WTC11 (cell line): Measurements from ENCODE around the gene RASSF4. TPM values are rescaled to one million over a fixed set of nuclear protein-coding genes. Genes with fewer than 3 reads are reported as not detected.
A peak's percentile ranks its signal among the peaks of the same experiment; 100 is the strongest.

Source experiments
- ATAC-seq: fragments of 200-7000 bp; cut with Tn5 transposase; 2 replicates; pipeline ENCODE4 v1.10.0; 2021; ENCODE audit warnings: mild to moderate bottlenecking, moderate library complexity
- CTCF ChIA-PET: fragments of 300-600 bp; sonication (Branson Sonifier 250); formaldehyde crosslinking; loops from one replicate; lab custom pipeline; 2021; ENCODE audit warnings: antibody characterized with exemption; lab: Charles Lee
- POLR2A ChIA-PET: fragments of 350-600 bp; sonication (Branson Sonifier 250); formaldehyde crosslinking; loops from one replicate; lab custom pipeline; 2021; ENCODE audit warnings: antibody characterized with exemption; lab: Charles Lee
- DNase-seq: peaks from one replicate; pipeline ENCODE4 v3.0.0; 2021; ENCODE audit warnings: low spot score
- H3K27ac Mint-ChIP-seq: 2 replicates; pipeline ENCODE4 v1.8.0; 2021; ENCODE audit warnings: mixed read lengths
- H3K27me3 Mint-ChIP-seq: 2 replicates; pipeline ENCODE4 v1.8.0; 2021; ENCODE audit warnings: low read depth, mild to moderate bottlenecking, moderate library complexity, mixed read lengths
- H3K36me3 Mint-ChIP-seq: 2 replicates; pipeline ENCODE4 v1.8.0; 2021; ENCODE audit warnings: mixed read lengths
- H3K4me1 Mint-ChIP-seq: 2 replicates; pipeline ENCODE4 v1.8.0; 2022; ENCODE audit warnings: mixed read lengths
- H3K4me3 Mint-ChIP-seq: 2 replicates; pipeline ENCODE4 v1.8.0; 2021; ENCODE audit warnings: mild to moderate bottlenecking, moderate library complexity, mixed read lengths
- H3K9me3 Mint-ChIP-seq: 2 replicates; pipeline ENCODE4 v1.8.0; 2021; ENCODE audit warnings: mixed read lengths
- ATF3 ChIP-seq: sonication (generic); formaldehyde crosslinking; conservative IDR thresholded peaks from 2 replicates; pipeline ENCODE4 v1.8.1; 2022; ENCODE audit warnings: mild to moderate bottlenecking, missing genetic modification reagents
- CREM ChIP-seq: sonication (generic); formaldehyde crosslinking; IDR thresholded peaks from 2 replicates; pipeline ENCODE4 v1.8.1; 2022; ENCODE audit warnings: mild to moderate bottlenecking, missing genetic modification reagents, moderate library complexity
- GABPB1 ChIP-seq: sonication (generic); formaldehyde crosslinking; IDR thresholded peaks from 2 replicates; pipeline ENCODE4 v1.8.1; 2023; ENCODE audit warnings: mild to moderate bottlenecking, missing genetic modification reagents
- GTF2I ChIP-seq: fragments of 250-450 bp; sonication (Bioruptor Pico); conservative IDR thresholded peaks from 2 replicates; pipeline ENCODE4 v1.4.0; 2021; ENCODE audit warnings: mild to moderate bottlenecking
- RELA ChIP-seq: sonication (generic); formaldehyde crosslinking; IDR thresholded peaks from 2 replicates; pipeline ENCODE4 v1.8.1; 2022; ENCODE audit warnings: missing genetic modification reagents, mild to moderate bottlenecking, borderline replicate concordance
- USF2 ChIP-seq: sonication (generic); formaldehyde crosslinking; IDR thresholded peaks from 2 replicates; pipeline ENCODE4 v1.8.1; 2023; ENCODE audit warnings: mild to moderate bottlenecking, missing genetic modification reagents, moderate library complexity
- ZSCAN18 ChIP-seq: fragments of 250-450 bp; sonication (Bioruptor Pico); IDR thresholded peaks from 2 replicates; pipeline ENCODE4 v2.1.2; 2022; ENCODE audit warnings: mild to moderate bottlenecking, moderate library complexity
- total RNA-seq: library from RNA; stranded (reverse); gene quantifications from 3 replicates; pipeline ENCODE4 v1.2.3, GENCODE V29; 2021
- TF ChIP-seq, protein P1 (sequence below): sonication (generic); formaldehyde crosslinking; IDR thresholded peaks from 2 replicates; pipeline ENCODE4 v1.8.0; 2023; ENCODE audit warnings: mild to moderate bottlenecking, missing genetic modification reagents
- TF ChIP-seq, protein P2 (sequence below): sonication (generic); formaldehyde crosslinking; IDR thresholded peaks from 2 replicates; pipeline ENCODE4 v1.8.0; 2023; ENCODE audit warnings: missing genetic modification reagents, mild to moderate bottlenecking, borderline replicate concordance

Gene RASSF4
- total RNA-seq, 1 experiment from 2014 or later = 15.7 TPM

DNA sequence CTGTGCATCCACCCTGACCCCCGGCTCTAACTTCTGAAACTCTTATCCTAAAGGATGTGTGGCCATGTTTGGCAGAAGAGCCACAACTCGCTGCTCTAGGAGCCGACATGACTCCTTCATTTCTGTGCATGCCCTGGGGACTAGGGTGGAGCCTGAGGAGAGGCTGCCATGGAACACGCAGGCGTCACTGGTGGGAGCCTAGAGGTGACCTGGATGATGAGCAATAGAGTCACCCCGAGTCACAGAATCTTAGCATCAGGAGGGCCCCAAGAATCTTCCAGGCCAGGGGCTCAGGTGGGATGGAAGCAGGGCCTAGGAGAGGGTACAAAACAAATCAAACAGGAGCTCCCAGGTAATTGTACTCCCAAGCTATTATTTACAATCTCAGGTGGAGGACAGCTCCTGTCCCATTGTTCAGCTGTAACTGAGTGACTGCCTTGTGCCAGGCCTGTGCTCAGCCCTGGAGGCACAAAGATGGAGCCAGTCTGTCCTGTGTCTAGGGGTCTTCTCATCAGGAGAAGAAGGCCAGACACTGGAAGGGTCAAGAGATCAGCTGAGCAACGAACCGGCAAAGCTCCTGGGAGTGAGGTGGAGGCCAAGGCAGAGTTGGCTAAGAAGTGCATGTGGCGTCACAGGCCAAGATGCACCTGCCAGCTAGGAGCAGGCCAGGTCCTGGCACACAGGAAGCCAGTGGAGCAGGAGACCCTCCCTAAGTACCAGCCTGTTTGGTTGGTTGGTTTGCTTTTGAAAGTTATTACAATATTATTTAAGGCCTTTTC is 35.3 kb downstream of the RASSF4 start (continued):
- TF ChIP-seq RELA (CRISPR knock-in tag) (no peak), ZSCAN18 (CRISPR knock-in tag) (no peak)
- TF ChIP-seq, all 79 proteins: peak for 0

DNA sequence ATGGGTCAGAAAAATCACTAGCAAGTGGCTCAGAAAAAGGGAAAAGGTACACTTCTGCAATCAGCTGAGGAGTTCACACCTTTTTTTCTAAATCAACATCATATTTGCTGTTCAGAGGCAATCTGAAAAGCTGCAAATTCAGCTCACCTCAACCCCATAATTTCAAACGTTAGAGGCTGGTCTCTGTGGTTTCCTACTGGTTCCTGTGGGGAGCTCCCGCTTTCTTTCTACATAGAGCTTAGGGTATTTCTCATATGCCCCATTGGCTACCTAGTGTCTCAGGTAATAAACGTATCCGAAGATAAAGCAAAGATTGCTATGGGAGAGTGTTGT is 35.9 kb downstream of the RASSF4 start:
- H3K36me3 Mint-ChIP-seq = peaks cover 11% of the 10 kb centered on the region
- H3K27ac Mint-ChIP-seq = no peak overlapping the region
- TF ChIP-seq, protein P1, sequence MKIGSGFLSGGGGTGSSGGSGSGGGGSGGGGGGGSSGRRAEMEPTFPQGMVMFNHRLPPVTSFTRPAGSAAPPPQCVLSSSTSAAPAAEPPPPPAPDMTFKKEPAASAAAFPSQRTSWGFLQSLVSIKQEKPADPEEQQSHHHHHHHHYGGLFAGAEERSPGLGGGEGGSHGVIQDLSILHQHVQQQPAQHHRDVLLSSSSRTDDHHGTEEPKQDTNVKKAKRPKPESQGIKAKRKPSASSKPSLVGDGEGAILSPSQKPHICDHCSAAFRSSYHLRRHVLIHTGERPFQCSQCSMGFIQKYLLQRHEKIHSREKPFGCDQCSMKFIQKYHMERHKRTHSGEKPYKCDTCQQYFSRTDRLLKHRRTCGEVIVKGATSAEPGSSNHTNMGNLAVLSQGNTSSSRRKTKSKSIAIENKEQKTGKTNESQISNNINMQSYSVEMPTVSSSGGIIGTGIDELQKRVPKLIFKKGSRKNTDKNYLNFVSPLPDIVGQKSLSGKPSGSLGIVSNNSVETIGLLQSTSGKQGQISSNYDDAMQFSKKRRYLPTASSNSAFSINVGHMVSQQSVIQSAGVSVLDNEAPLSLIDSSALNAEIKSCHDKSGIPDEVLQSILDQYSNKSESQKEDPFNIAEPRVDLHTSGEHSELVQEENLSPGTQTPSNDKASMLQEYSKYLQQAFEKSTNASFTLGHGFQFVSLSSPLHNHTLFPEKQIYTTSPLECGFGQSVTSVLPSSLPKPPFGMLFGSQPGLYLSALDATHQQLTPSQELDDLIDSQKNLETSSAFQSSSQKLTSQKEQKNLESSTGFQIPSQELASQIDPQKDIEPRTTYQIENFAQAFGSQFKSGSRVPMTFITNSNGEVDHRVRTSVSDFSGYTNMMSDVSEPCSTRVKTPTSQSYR (CRISPR knock-in tag) = no peak
- TF ChIP-seq GTF2I (CRISPR knock-in tag) = no peak
- TF ChIP-seq, protein P2, sequence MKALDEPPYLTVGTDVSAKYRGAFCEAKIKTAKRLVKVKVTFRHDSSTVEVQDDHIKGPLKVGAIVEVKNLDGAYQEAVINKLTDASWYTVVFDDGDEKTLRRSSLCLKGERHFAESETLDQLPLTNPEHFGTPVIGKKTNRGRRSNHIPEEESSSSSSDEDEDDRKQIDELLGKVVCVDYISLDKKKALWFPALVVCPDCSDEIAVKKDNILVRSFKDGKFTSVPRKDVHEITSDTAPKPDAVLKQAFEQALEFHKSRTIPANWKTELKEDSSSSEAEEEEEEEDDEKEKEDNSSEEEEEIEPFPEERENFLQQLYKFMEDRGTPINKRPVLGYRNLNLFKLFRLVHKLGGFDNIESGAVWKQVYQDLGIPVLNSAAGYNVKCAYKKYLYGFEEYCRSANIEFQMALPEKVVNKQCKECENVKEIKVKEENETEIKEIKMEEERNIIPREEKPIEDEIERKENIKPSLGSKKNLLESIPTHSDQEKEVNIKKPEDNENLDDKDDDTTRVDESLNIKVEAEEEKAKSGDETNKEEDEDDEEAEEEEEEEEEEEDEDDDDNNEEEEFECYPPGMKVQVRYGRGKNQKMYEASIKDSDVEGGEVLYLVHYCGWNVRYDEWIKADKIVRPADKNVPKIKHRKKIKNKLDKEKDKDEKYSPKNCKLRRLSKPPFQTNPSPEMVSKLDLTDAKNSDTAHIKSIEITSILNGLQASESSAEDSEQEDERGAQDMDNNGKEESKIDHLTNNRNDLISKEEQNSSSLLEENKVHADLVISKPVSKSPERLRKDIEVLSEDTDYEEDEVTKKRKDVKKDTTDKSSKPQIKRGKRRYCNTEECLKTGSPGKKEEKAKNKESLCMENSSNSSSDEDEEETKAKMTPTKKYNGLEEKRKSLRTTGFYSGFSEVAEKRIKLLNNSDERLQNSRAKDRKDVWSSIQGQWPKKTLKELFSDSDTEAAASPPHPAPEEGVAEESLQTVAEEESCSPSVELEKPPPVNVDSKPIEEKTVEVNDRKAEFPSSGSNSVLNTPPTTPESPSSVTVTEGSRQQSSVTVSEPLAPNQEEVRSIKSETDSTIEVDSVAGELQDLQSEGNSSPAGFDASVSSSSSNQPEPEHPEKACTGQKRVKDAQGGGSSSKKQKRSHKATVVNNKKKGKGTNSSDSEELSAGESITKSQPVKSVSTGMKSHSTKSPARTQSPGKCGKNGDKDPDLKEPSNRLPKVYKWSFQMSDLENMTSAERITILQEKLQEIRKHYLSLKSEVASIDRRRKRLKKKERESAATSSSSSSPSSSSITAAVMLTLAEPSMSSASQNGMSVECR (CRISPR knock-in tag) = no peak
- no peak for TF ChIP-seq USF2 (CRISPR knock-in tag)
- no peak for TF ChIP-seq CREM
- TF ChIP-seq ZSCAN18 (CRISPR knock-in tag) = no peak
- H3K9me3 Mint-ChIP-seq = no peaks in the 10 kb centered on the region
- DNase-seq = no peak
- no peak overlapping the region for H3K4me3 Mint-ChIP-seq
- H3K4me1 Mint-ChIP-seq = peaks cover 41% of the 10 kb centered on the region
- no peak for ATAC-seq
- ChIA-PET POLR2A (no interaction called here), CTCF (interaction anchor here (1.2 to 9.4 kb wide), 2 partner anchors 63 to 71 kb away, joined by 4 to 143 read pairs; no protein-coding TSS in a partner anchor)
- H3K27me3 Mint-ChIP-seq = peaks cover 13% of the 10 kb centered on the region

- Mint-ChIP-seq H3K9me3 (no peaks in the 10 kb centered on the region), H3K4me1 (peaks cover 36% of the 10 kb centered on the region), H3K27ac (no peak overlapping the region), H3K36me3 (peaks cover 11% of the 10 kb centered on the region), H3K27me3 (peaks cover 14% of the 10 kb centered on the region), H3K4me3 (no peak overlapping the region)
- ChIA-PET POLR2A (no interaction called here), CTCF (interaction anchor here (1.1 to 9.4 kb wide), 3 partner anchors 12 to 71 kb away, joined by 4 to 143 read pairs (median 4); no protein-coding TSS in a partner anchor)
- TF ChIP-seq GABPB1 (CRISPR knock-in tag) (peak; percentile 92), ATF3 (no peak)
- ATAC-seq (no peak), DNase-seq (no peak)
Measured at GRCh38 chr10:44995914-44996669, 36.5 kb downstream of the RASSF4 start.
